ENCODE measurements around the gene ADAM10.
A peak's percentile ranks its signal among the peaks of the same experiment; 100 is the strongest.

The ADAM10 gene

DNA sequence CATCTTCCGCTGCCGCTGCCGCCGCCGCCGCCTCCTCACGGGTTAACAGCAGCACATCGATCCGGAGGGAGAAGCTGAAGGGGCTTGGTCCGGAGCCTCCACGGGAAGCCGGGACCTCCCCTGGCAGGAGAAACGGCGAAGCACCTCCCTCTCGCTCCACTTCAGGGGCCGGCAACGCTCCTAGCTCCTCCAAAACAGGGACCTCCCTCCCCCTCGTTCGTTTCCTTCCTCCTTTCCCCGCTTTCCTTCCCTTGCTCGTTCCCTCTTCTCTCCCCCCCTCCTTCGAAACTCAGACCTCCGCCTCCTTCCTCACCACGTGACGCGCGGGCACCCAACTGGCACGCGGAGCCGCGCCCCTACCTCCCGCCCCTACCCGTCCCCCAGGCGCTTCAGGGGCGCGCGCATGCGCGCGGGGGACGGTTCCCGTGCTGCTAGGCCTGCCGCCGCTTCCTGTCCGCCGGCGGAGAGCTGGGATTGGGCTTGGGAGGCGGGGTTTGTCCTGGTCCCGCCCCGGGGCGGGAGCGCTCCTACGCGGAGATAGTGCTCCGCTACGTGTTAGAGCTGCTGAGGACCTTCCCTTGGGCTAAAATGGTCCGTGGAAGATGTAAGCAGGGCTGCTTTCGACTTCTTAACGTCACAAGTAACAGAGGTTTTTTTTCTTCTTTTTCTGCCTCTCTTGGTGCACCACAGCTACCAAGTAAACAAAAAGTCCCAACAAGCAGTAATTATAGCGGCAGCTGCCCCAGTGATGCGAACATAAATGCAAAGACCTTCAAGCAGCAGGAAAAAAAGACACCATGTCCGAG is at the start of gene ADAM10 (continued):
- TF ChIP-seq EGR2 (tag by site-specific recombination; IDR thresholded peaks at IDR 0.05; ENCODE audit: low read depth) (peak; percentile 46; the same call in 1 of the 2 replicates), ZNF19 (tag by site-specific recombination; IDR thresholded peaks at IDR 0.05; ENCODE audit: low read depth) (no peak), MZF1 (tag by site-specific recombination; IDR thresholded peaks at IDR 0.05; ENCODE audit: borderline replicate concordance) (no peak), HOXC10 (CRISPR knock-in tag; IDR thresholded peaks at IDR 0.05) (no peak), GLI4 (tag by site-specific recombination; IDR thresholded peaks at IDR 0.05) (no peak), ELK4 (IDR thresholded peaks at IDR 0.05; ENCODE audit: borderline replicate concordance, low read depth, low read length) (no peak), SCRT2 (tag by site-specific recombination; IDR thresholded peaks at IDR 0.05) (no peak), ZNF155 (tag by site-specific recombination; IDR thresholded peaks at IDR 0.05) (no peak), PRDM1 (tag by site-specific recombination; IDR thresholded peaks at IDR 0.05) (peak; percentile 96), REPIN1 (tag by site-specific recombination; IDR thresholded peaks at IDR 0.05; ENCODE audit: low read depth) (no peak), ZNF48 (tag by site-specific recombination; IDR thresholded peaks at IDR 0.05) (no peak), ZNF571 (tag by site-specific recombination; IDR thresholded peaks at IDR 0.05) (no peak), ZNF548 (tag by site-specific recombination; IDR thresholded peaks at IDR 0.05) (no peak), ZNF121 (tag by site-specific recombination; IDR thresholded peaks at IDR 0.05) (no peak), HIC1 (tag by site-specific recombination; IDR thresholded peaks at IDR 0.05) (peak; percentile 100), ZNF677 (tag by site-specific recombination; IDR thresholded peaks at IDR 0.05) (no peak), ZNF169 (tag by site-specific recombination; IDR thresholded peaks at IDR 0.05) (no peak), ZBTB48 (tag by site-specific recombination; IDR thresholded peaks at IDR 0.05) (peak; percentile 93), SP3 (tag by site-specific recombination; IDR thresholded peaks at IDR 0.05) (peak; percentile 87), ZNF555 (tag by site-specific recombination; conservative IDR thresholded peaks at IDR 0.05) (no peak), ZNF354C (tag by site-specific recombination; IDR thresholded peaks at IDR 0.05; ENCODE audit: borderline replicate concordance, low read depth) (no peak), KLF7 (tag by site-specific recombination; IDR thresholded peaks at IDR 0.05; ENCODE audit: borderline replicate concordance) (no peak), ZNF76 (tag by site-specific recombination; IDR thresholded peaks at IDR 0.05; ENCODE audit: borderline replicate concordance, low read depth) (0 out of 2 replicates have a peak, but pooled peaks have one; percentile 45), ZFP69B (tag by site-specific recombination; IDR thresholded peaks at IDR 0.05) (no peak), OSR2 (tag by site-specific recombination; IDR thresholded peaks at IDR 0.05) (no peak), ZNF24 (tag by site-specific recombination; IDR thresholded peaks at IDR 0.05) (no peak), ZNF654 (tag by site-specific recombination; IDR thresholded peaks at IDR 0.05; ENCODE audit: low read depth) (no peak), ZNF501 (tag by site-specific recombination; IDR thresholded peaks at IDR 0.05) (no peak; the same call in 1 of the 2 replicates), ZNF350 (tag by site-specific recombination; IDR thresholded peaks at IDR 0.05) (no peak), ZNF830 (tag by site-specific recombination; IDR thresholded peaks at IDR 0.05; ENCODE audit: low read depth) (no peak), ZNF335 (tag by site-specific recombination; conservative IDR thresholded peaks at IDR 0.05) (peak; percentile 35; the same call in 1 of the 2 replicates)
- TF ChIP-seq, protein P1, sequence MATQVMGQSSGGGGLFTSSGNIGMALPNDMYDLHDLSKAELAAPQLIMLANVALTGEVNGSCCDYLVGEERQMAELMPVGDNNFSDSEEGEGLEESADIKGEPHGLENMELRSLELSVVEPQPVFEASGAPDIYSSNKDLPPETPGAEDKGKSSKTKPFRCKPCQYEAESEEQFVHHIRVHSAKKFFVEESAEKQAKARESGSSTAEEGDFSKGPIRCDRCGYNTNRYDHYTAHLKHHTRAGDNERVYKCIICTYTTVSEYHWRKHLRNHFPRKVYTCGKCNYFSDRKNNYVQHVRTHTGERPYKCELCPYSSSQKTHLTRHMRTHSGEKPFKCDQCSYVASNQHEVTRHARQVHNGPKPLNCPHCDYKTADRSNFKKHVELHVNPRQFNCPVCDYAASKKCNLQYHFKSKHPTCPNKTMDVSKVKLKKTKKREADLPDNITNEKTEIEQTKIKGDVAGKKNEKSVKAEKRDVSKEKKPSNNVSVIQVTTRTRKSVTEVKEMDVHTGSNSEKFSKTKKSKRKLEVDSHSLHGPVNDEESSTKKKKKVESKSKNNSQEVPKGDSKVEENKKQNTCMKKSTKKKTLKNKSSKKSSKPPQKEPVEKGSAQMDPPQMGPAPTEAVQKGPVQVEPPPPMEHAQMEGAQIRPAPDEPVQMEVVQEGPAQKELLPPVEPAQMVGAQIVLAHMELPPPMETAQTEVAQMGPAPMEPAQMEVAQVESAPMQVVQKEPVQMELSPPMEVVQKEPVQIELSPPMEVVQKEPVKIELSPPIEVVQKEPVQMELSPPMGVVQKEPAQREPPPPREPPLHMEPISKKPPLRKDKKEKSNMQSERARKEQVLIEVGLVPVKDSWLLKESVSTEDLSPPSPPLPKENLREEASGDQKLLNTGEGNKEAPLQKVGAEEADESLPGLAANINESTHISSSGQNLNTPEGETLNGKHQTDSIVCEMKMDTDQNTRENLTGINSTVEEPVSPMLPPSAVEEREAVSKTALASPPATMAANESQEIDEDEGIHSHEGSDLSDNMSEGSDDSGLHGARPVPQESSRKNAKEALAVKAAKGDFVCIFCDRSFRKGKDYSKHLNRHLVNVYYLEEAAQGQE (tag by site-specific recombination; IDR thresholded peaks at IDR 0.05) = no peak
- TF ChIP-seq, protein P2, sequence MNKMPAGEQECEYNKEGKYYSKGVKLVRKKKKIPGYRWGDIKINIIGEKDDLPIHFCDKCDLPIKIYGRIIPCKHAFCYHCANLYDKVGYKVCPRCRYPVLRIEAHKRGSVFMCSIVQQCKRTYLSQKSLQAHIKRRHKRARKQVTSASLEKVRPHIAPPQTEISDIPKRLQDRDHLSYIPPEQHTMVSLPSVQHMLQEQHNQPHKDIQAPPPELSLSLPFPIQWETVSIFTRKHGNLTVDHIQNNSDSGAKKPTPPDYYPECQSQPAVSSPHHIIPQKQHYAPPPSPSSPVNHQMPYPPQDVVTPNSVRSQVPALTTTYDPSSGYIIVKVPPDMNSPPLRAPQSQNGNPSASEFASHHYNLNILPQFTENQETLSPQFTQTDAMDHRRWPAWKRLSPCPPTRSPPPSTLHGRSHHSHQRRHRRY (tag by site-specific recombination; IDR thresholded peaks at IDR 0.05) = no peak

Measured in HEK293 (cell line).